Measurements from ENCODE around the gene ZNF337. TPM values are rescaled to one million over a fixed set of nuclear protein-coding genes. Genes with fewer than 3 reads are reported as not detected.
"Not testable (repeated sequence)": the region's sequence is repeated elsewhere in the genome, so short reads cannot be mapped to it uniquely, and the experiment has no call there.

Gene ZNF337
- total RNA-seq, 1 donor from 2014 or later = 9.3 TPM

DNA sequence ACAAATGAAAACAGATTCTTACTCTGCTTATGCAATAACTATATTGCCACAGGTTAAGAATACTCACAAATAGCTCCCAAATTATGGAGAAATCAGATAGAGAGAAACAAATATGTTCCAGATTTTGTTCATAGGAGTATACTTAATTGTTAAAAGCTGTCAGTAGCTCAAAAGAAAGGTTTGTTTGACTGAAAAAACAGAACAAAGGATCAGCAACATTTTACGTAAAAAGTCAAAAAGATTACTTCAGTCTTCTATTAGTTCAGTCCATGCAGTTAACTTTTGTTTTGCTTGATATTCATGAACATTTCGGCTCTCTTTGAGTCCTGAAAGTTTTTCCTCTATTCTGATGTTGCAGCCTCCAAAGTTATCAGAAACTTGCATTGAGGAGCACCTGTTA lies 59.4 kb downstream of the ZNF337 start:
- DNase-seq (ENCODE audit: low spot score) = no peak
- intact Hi-C loops (cut with DNase I) = no loop called here

GRCh38 chr20:25632940-25633790 lies 63.5 kb downstream of the ZNF337 start:
- DNase-seq (ENCODE audit: low spot score) = no peak
- intact Hi-C loops (cut with DNase I) = no loop called here

DNA sequence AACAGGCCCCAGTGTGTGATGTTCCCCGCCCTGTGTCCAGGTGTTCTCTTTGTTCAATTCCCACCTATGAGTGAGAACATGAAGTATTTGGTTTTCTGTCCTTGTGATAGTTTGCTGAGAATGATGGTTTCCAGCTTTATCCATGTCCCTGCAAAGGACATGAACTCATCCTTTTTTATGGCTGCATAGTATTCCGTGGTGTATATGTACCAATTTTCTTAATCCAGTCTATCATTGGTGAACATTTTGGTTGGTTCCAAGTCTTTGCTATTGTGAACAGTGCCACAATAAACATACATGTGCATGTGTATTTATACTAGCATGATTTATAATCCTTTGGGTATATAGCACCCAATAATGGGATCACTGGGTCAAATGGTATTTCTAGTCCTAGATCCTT lies 66.0 kb downstream of the ZNF337 start:
- DNase-seq (ENCODE audit: low spot score); intact Hi-C loops (cut with DNase I): not testable (repeated sequence)

GRCh38 chr20:25629816-25630499 lies 66.7 kb downstream of the ZNF337 start:
- DNase-seq (ENCODE audit: low spot score) = no peak

DNA sequence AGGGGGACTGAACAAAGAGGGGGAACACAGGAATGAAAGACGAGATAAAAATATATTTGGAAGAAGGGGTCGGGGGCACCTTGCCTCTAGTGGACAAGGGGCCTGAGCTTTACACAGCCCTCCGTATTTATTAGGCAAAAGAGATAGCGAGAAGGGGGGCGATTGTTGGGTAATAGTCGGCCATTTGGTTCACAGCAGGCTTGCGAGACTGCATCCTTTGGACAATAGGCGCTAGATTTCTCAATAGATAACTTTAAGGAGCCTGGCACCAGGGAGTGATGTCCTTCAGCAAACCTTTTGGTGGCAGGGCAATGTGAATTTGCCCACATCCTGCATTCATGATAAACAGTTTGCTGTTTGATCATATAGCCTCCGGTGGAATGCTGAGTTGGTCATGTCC lies 69.9 kb downstream of the ZNF337 start:
- intact Hi-C loops (cut with DNase I) = no loop called here
- no peak for DNase-seq (ENCODE audit: low spot score)

More at GRCh38 chr20:25629816-25630499, 66.7 kb downstream of the ZNF337 start:
- intact Hi-C loops (cut with DNase I) = no loop called here

GRCh38 chr20:25624500-25624939 lies 72.1 kb downstream of the ZNF337 start:
- no peak for DNase-seq (ENCODE audit: low spot score)
- intact Hi-C loops (cut with DNase I) = loop anchor here (5.0 kb wide), 1 partner anchor 73 kb away; the partner anchor contains the start of gene ZNF337

Other genes with a start within 250 kb of the ZNF337 start
- 1.4 TPM for gene NINL, start 111.3 kb downstream of the ZNF337 start, total RNA-seq
- gene NANP, start 72.8 kb downstream of the ZNF337 start, total RNA-seq = 2.8 TPM